ENCODE measurements around the gene RSPO4. TPM values are rescaled to one million over a fixed set of nuclear protein-coding genes. Genes with fewer than 3 reads are reported as not detected.

The RSPO4 gene
- total RNA-seq, 1 donor from 2014 or later: 1.2 TPM

DNA sequence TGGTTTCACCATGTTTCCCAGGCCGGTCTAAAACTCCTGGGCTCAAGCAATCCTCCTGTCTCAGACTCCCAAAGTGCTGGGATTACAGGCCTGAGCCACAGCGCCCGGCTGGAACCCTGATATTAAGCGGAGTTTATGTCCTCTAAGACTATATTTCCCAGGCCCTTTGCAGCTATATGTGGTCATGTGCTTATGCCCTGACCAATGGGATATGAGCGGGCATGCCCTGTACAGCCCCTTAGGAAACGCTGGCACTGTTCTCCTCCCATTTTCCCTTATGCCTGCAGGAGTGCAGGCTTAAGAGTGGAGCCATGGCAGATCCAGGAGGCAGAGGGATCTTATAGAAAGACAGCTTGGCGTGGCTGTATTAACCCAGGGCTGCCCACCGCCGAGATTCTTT, 29.9 kb downstream of the RSPO4 start:
- no peak overlapping the region for H3K4me3 ChIP-seq (ENCODE audit: low read depth, low read length)
- no peak for DNase-seq (ENCODE audit: low read depth)
- TF ChIP-seq CTCF (conservative IDR thresholded peaks at IDR 0.05; ENCODE audit: low read depth, low read length): no peak

DNA sequence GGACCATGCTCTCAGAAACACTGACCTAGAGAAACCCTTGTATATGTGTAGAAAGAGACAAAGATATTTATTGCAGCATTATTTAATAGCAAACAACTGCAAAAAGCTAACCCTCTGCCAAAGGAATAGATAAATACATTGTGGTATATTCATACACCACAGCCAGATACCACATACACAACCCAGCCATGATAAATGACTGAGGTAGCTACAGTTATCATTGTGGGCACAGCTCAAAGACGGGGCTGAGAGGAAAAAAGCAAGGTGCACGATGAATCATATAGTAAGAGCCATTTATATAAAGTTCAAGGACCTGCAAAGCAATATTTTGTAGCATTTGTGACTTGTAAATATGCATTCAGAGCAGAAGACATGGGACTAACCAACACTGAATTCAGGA, 30.8 kb downstream of the RSPO4 start:
- H3K4me3 ChIP-seq (ENCODE audit: low read depth, low read length): no peak overlapping the region
- DNase-seq (ENCODE audit: low read depth): no peak
- TF ChIP-seq CTCF (conservative IDR thresholded peaks at IDR 0.05; ENCODE audit: low read depth, low read length): no peak

- no peak for DNase-seq (ENCODE audit: low read depth)
- no peak for TF ChIP-seq CTCF (conservative IDR thresholded peaks at IDR 0.05; ENCODE audit: low read depth, low read length)
- no peak overlapping the region for H3K4me3 ChIP-seq (ENCODE audit: low read depth, low read length)
These were observed 32.2 kb downstream of the RSPO4 start for GRCh38 chr20:969868-970267.

GRCh38 chr20:967796-968742, 34.0 kb downstream of the RSPO4 start:
- no peak for DNase-seq (ENCODE audit: low read depth)
- no peak overlapping the region for H3K4me3 ChIP-seq (ENCODE audit: low read depth, low read length)
- TF ChIP-seq CTCF (conservative IDR thresholded peaks at IDR 0.05; ENCODE audit: low read depth, low read length): no peak

DNA sequence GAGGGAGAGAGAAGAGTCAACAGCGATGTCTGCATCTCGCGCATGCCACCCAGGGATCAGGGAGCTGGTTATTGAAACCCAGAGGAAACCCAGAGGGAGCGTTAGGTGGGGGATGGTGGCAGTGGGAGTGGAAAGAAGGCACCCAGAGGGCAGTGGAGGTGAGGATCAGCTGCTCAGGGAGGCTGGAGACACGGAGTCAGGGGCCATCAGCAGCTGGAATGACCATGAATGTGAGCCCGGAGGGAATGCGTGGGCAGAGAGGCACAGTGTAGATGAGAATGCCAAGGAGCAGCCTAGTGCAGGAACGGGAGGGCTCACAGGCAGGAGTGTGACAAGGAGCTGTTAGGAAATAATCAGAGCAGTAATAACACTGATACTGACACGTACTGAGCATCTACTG, 36.2 kb downstream of the RSPO4 start:
- no peak overlapping the region for H3K4me3 ChIP-seq (ENCODE audit: low read depth, low read length)
- no peak for TF ChIP-seq CTCF (conservative IDR thresholded peaks at IDR 0.05; ENCODE audit: low read depth, low read length)
- DNase-seq (ENCODE audit: low read depth): no peak

- no peak overlapping the region for H3K4me3 ChIP-seq (ENCODE audit: low read depth, low read length)
- DNase-seq (ENCODE audit: low read depth): no peak
- TF ChIP-seq CTCF (conservative IDR thresholded peaks at IDR 0.05; ENCODE audit: low read depth, low read length): no peak
These were observed 38.3 kb downstream of the RSPO4 start for GRCh38 chr20:963795-964194.

GRCh38 chr20:962683-963082, 39.4 kb downstream of the RSPO4 start:
- TF ChIP-seq CTCF (conservative IDR thresholded peaks at IDR 0.05; ENCODE audit: low read depth, low read length): no peak
- no peak overlapping the region for H3K4me3 ChIP-seq (ENCODE audit: low read depth, low read length)
- DNase-seq (ENCODE audit: low read depth): no peak

All from epithelial cell of proximal tubule (primary cell).